ENCODE measurements around the gene FLNC.

FLNC gene

GRCh38 chr7:128865303-128865702 lies 35.1 kb downstream of the FLNC start:
- no peak overlapping the region for H3K4me3 ChIP-seq (ENCODE audit: low read length)
- H3K4me1 ChIP-seq (ENCODE audit: control insufficient read depth, low read length): peaks cover 34% of the 10 kb centered on the region
- no peak overlapping the region for H3K4me2 ChIP-seq (ENCODE audit: low read length)
- no peaks in the 10 kb centered on the region for H4K20me1 ChIP-seq (ENCODE audit: control insufficient read depth, insufficient read depth, low read depth, low read length)
- H3F3A ChIP-seq (ENCODE audit: control insufficient read depth, insufficient read depth): no peaks in the 10 kb centered on the region; the same call in 1 of the 2 replicates
- TF ChIP-seq CTCF (IDR thresholded peaks at IDR 0.05; ENCODE audit: low read depth, low read length, poor library complexity, severe bottlenecking) (no peak), EZH2phosphoT487 (IDR thresholded peaks at IDR 0.05; ENCODE audit: borderline replicate concordance, low read length) (no peak)
- no peak overlapping the region for H3K27ac ChIP-seq (ENCODE audit: low read depth, low read length)
- H3K9me2 ChIP-seq (replicated peaks; ENCODE audit: control insufficient read depth, low read length): no peaks in the 10 kb centered on the region
- H3K79me2 ChIP-seq (ENCODE audit: control insufficient read depth, low read length): peaks cover 26% of the 10 kb centered on the region
- no peaks in the 10 kb centered on the region for H3K9me3 ChIP-seq (ENCODE audit: control insufficient read depth, insufficient read depth, low read length)
- peaks cover 29% of the 10 kb centered on the region for H3K36me3 ChIP-seq (ENCODE audit: control insufficient read depth, low read length)
- peaks cover 6% of the 10 kb centered on the region for H3K27me3 ChIP-seq (ENCODE audit: control insufficient read depth, low read length)

GRCh38 chr7:128865996-128866877 lies 36.0 kb downstream of the FLNC start:
- no peaks in the 10 kb centered on the region for H4K20me1 ChIP-seq (ENCODE audit: control insufficient read depth, insufficient read depth, low read depth, low read length)

DNA sequence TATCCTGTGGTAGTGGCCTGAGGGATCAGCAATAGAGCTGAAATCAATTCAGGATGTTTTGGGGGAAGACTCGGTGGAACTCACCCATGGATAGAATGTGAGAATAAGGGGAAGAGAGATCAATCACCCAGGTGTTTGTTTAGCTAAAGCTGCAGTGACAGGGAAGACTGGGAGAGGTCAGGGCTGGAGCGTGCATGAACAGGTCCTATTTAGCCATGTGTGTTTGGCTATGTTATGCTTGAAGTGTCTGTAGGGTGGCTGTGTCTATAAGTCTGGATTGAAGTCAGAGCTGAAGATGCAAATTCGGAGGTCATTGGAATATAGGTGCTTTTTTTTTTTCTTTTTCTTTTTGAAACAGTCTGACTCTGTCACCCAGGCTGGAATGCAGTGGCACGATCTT lies 37.0 kb downstream of the FLNC start:
- Histone ChIP-seq H3K36me3 (ENCODE audit: control insufficient read depth, low read length) (peaks cover 29% of the 10 kb centered on the region), H3K27me3 (ENCODE audit: control insufficient read depth, low read length) (peaks cover 6% of the 10 kb centered on the region), H3F3A (ENCODE audit: control insufficient read depth, insufficient read depth) (peaks cover 9% of the 10 kb centered on the region), H3K27ac (ENCODE audit: low read depth, low read length) (no peak overlapping the region), H3K4me1 (ENCODE audit: control insufficient read depth, low read length) (peaks cover 49% of the 10 kb centered on the region), H3K9me2 (replicated peaks; ENCODE audit: control insufficient read depth, low read length) (no peaks in the 10 kb centered on the region), H3K9me3 (ENCODE audit: control insufficient read depth, insufficient read depth, low read length) (no peaks in the 10 kb centered on the region), H3K4me2 (ENCODE audit: low read length) (no peak overlapping the region), H4K20me1 (ENCODE audit: control insufficient read depth, insufficient read depth, low read depth, low read length) (0 out of 2 replicates have a peak, but pooled peaks cover 3% of the 10 kb centered on the region), H3K79me2 (ENCODE audit: control insufficient read depth, low read length) (peaks cover 26% of the 10 kb centered on the region), H3K4me3 (ENCODE audit: low read length) (no peak overlapping the region)
- TF ChIP-seq EZH2phosphoT487 (IDR thresholded peaks at IDR 0.05; ENCODE audit: borderline replicate concordance, low read length): no peak
- TF ChIP-seq CTCF (IDR thresholded peaks at IDR 0.05; ENCODE audit: low read depth, low read length, poor library complexity, severe bottlenecking): no peak

More at GRCh38 chr7:128865996-128866877, 36.0 kb downstream of the FLNC start:
- H3K36me3 ChIP-seq (ENCODE audit: control insufficient read depth, low read length): peaks cover 29% of the 10 kb centered on the region
- peaks cover under 1% of the 10 kb centered on the region for H3F3A ChIP-seq (ENCODE audit: control insufficient read depth, insufficient read depth)
- H3K27ac ChIP-seq (ENCODE audit: low read depth, low read length): no peak overlapping the region
- no peaks in the 10 kb centered on the region for H3K9me3 ChIP-seq (ENCODE audit: control insufficient read depth, insufficient read depth, low read length)
- no peak for TF ChIP-seq CTCF (IDR thresholded peaks at IDR 0.05; ENCODE audit: low read depth, low read length, poor library complexity, severe bottlenecking)
- TF ChIP-seq EZH2phosphoT487 (IDR thresholded peaks at IDR 0.05; ENCODE audit: borderline replicate concordance, low read length): no peak
- H3K79me2 ChIP-seq (ENCODE audit: control insufficient read depth, low read length): peaks cover 26% of the 10 kb centered on the region
- no peak overlapping the region for H3K4me2 ChIP-seq (ENCODE audit: low read length)
- H3K27me3 ChIP-seq (ENCODE audit: control insufficient read depth, low read length): peaks cover 6% of the 10 kb centered on the region
- no peak overlapping the region for H3K4me3 ChIP-seq (ENCODE audit: low read length)
- H3K4me1 ChIP-seq (ENCODE audit: control insufficient read depth, low read length): peaks cover 44% of the 10 kb centered on the region
- H3K9me2 ChIP-seq (replicated peaks; ENCODE audit: control insufficient read depth, low read length): no peaks in the 10 kb centered on the region

Data from DOHH2 (cell line).